IMR-90 (cell line): ENCODE data around the gene LPAR1. TPM values are rescaled to one million over a fixed set of nuclear protein-coding genes. Genes with fewer than 3 reads are reported as not detected.
A peak's percentile ranks its signal among the peaks of the same experiment; 100 is the strongest.

ENCODE experiments used
- ATAC-seq: fragments of 200-7000 bp; cut with Tn5 transposase; 2 replicates; pipeline ENCODE4 v1.9.1; 2020; ENCODE audit warnings: low read depth, mild to moderate bottlenecking, moderate library complexity
- BruUV-seq: library from RNA; stranded (reverse); fragments of 400-500 nt; replicated peaks from 2 replicates; lab custom pipeline; 2021; lab: Mats Ljungman, UMichigan
- CTCF ChIA-PET: fragments of 300-600 bp; formaldehyde crosslinking; extraction: SDS; loops from one replicate; lab custom pipeline; 2021; ENCODE audit warnings: antibody characterized with exemption; lab: Yijun Ruan, JAX
- POLR2A ChIA-PET: fragments of 300-600 bp; sonication (Branson Sonifier 250); formaldehyde crosslinking; loops from one replicate; lab custom pipeline; 2022; ENCODE audit warnings: antibody characterized with exemption; ENCODE audit not compliant: unreplicated experiment; lab: Charles Lee
- DNase-seq: peaks from one replicate; pipeline ENCODE4 v3.0.0; 2013
- H2AFZ ChIP-seq: replicated peaks from 2 replicates; pipeline ENCODE3; 2013; ENCODE audit warnings: low read length, mild to moderate bottlenecking; ENCODE audit not compliant: poor library complexity
- H2AK5ac ChIP-seq: 2 replicates; pipeline ENCODE4 v1.6.1; 2013; ENCODE audit warnings: low read depth, low read length, inconsistent platforms
- H2AK9ac ChIP-seq: replicated peaks from 2 replicates; pipeline ENCODE3; 2013; ENCODE audit warnings: mild to moderate bottlenecking, low read depth, low read length, moderate library complexity; ENCODE audit not compliant: poor library complexity
- H2BK120ac ChIP-seq: 2 replicates; pipeline ENCODE4 v1.6.1; 2013; ENCODE audit warnings: low read depth, low read length, inconsistent platforms
- H2BK15ac ChIP-seq: 3 replicates; pipeline ENCODE4 v1.6.1; 2013; ENCODE audit warnings: low read depth, low read length, inconsistent platforms
- H2BK20ac ChIP-seq: 2 replicates; pipeline ENCODE4 v1.6.1; 2013; ENCODE audit warnings: low read depth, mild to moderate bottlenecking, inconsistent platforms, low read length, moderate library complexity
- H2BK5ac ChIP-seq: 2 replicates; pipeline ENCODE4 v1.6.1; 2013; ENCODE audit warnings: mild to moderate bottlenecking, low read depth, low read length, inconsistent platforms; ENCODE audit not compliant: poor library complexity, severe bottlenecking
- H3K14ac ChIP-seq: replicated peaks from 2 replicates; pipeline ENCODE4 v1.6.1; 2013; ENCODE audit warnings: low read depth, low read length, inconsistent platforms
- H3K18ac ChIP-seq: 2 replicates; pipeline ENCODE4 v1.6.1; 2013; ENCODE audit warnings: low read depth, low read length, control low read depth
- H3K23ac ChIP-seq: 2 replicates; pipeline ENCODE4 v1.6.1; 2013; ENCODE audit warnings: low read depth, low read length, inconsistent platforms
- H3K27ac ChIP-seq: 2 replicates; pipeline ENCODE4 v1.5.1; 2013; ENCODE audit warnings: mild to moderate bottlenecking, control low read depth, low read length; ENCODE audit not compliant: insufficient read depth
- H3K27me3 ChIP-seq: 2 replicates; pipeline ENCODE4 v1.6.1; 2013; ENCODE audit warnings: low read length; ENCODE audit not compliant: control insufficient read depth, insufficient read depth
- H3K36me3 ChIP-seq: 2 replicates; pipeline ENCODE4 v1.6.1; 2013; ENCODE audit warnings: low read length, mixed read lengths; ENCODE audit not compliant: control insufficient read depth, insufficient read depth
- H3K4ac ChIP-seq: 2 replicates; pipeline ENCODE4 v1.6.1; 2013; ENCODE audit warnings: low read depth, low read length, inconsistent platforms
- H3K4me1 ChIP-seq: 2 replicates; pipeline ENCODE4 v1.6.1; 2013; ENCODE audit warnings: low read length, mixed read lengths; ENCODE audit not compliant: control insufficient read depth, insufficient read depth
- H3K4me2 ChIP-seq: 2 replicates; pipeline ENCODE4 v1.6.1; 2013; ENCODE audit warnings: low read depth, mild to moderate bottlenecking, control low read depth, low read length, moderate library complexity
- H3K4me3 ChIP-seq: 2 replicates; pipeline ENCODE4 v1.5.1; 2013; ENCODE audit warnings: low read depth, mild to moderate bottlenecking, control low read depth, low read length, moderate library complexity; ENCODE audit not compliant: insufficient read depth
- H3K56ac ChIP-seq: 2 replicates; pipeline ENCODE4 v1.6.1; 2013; ENCODE audit warnings: low read length, inconsistent platforms; ENCODE audit not compliant: insufficient read depth; ENCODE audit errors: extremely low read depth
- H3K79me1 ChIP-seq, 2 experiments: 2 replicates each; pipeline ENCODE4 v1.6.1; 2013; ENCODE audit warnings: low read length in 2 of 2, inconsistent platforms in 1 of 2, low read depth in 1 of 2
- H3K9ac ChIP-seq: 2 replicates; pipeline ENCODE4 v1.6.1; 2013; ENCODE audit warnings: low read depth, low read length, control low read depth
- H3K9me1 ChIP-seq: 2 replicates; pipeline ENCODE4 v1.6.1; 2013; ENCODE audit warnings: low read length, inconsistent platforms; ENCODE audit not compliant: insufficient read depth
- H3K9me3 ChIP-seq: 2 replicates; pipeline ENCODE4 v1.6.1; 2013; ENCODE audit warnings: low read length; ENCODE audit not compliant: control insufficient read depth, insufficient read depth
- H4K20me1 ChIP-seq: 2 replicates; pipeline ENCODE4 v1.6.1; 2013; ENCODE audit warnings: low read length, inconsistent platforms; ENCODE audit not compliant: insufficient read depth
- H4K5ac ChIP-seq: 2 replicates; pipeline ENCODE4 v1.6.1; 2013; ENCODE audit warnings: mild to moderate bottlenecking, low read depth, low read length, control low read depth
- H4K8ac ChIP-seq, 2 experiments: 2 replicates each; pipeline ENCODE4 v1.6.1; 2013; ENCODE audit warnings: low read depth in 2 of 2, low read length in 2 of 2, control low read depth in 1 of 2, inconsistent platforms in 1 of 2
- H4K91ac ChIP-seq: 2 replicates; pipeline ENCODE4 v1.6.1; 2013; ENCODE audit warnings: low read depth, low read length, inconsistent platforms; ENCODE audit not compliant: insufficient read depth
- BHLHE40 ChIP-seq: fragments of 150-350 bp; IDR thresholded peaks from 2 replicates; pipeline ENCODE4 v1.6.1; 2016; ENCODE audit warnings: mild to moderate bottlenecking, low read depth, low read length
- MAZ ChIP-seq: IDR thresholded peaks from 2 replicates; pipeline ENCODE4 v1.6.1; 2012; ENCODE audit warnings: low read depth, mild to moderate bottlenecking, low read length, improper control_type of control experiment, moderate library complexity, borderline replicate concordance
- MXI1 ChIP-seq: IDR thresholded peaks from 2 replicates; pipeline ENCODE4 v1.6.1; 2012; ENCODE audit warnings: low read depth, mild to moderate bottlenecking, low read length, moderate library complexity, borderline replicate concordance
- RAD21 ChIP-seq: IDR thresholded peaks from 2 replicates; pipeline ENCODE4 v1.6.1; 2012; ENCODE audit warnings: low read length, improper control_type of control experiment
- RCOR1 ChIP-seq: IDR thresholded peaks from 2 replicates; pipeline ENCODE4 v1.6.1; 2012; ENCODE audit warnings: mild to moderate bottlenecking, low read length, improper control_type of control experiment; ENCODE audit not compliant: insufficient replicate concordance
- SMC3 ChIP-seq: fragments of 150-350 bp; IDR thresholded peaks from 2 replicates; pipeline ENCODE4 v1.6.1; 2016; ENCODE audit warnings: low read depth, mild to moderate bottlenecking, antibody characterized with exemption, low read length, moderate library complexity
- WGBS, 2 experiments: methylation state at CpG; one replicate each; pipeline versions ENCODE4 v1.1.5 to v1.1.7; 2013; ENCODE audit warnings: missing lambda C conversion rate in 2 of 2; ENCODE audit not compliant: insufficient read length in 1 of 2; ENCODE audit errors: extremely low coverage in 2 of 2; 5-methylcytosine and 5-hydroxymethylcytosine counted together
- dilution Hi-C: fragments of 300-500 bp; cut with HindIII; formaldehyde crosslinking; loops from one replicate; pipeline ENCODE4 v1.14.3; 2018; ENCODE audit warnings: low sequenced_read_pairs; ENCODE audit not compliant: unreplicated experiment
- in situ Hi-C: fragments of 300-500 bp; cut with MboI; formaldehyde crosslinking; loops from 3 replicates; pipeline ENCODE4 v1.14.3; 2019; ENCODE audit warnings: low sequenced_read_pairs, inconsistent platforms, mixed read lengths
- intact Hi-C: fragments of 100-400 bp; cut with micrococcal nuclease; formaldehyde crosslinking; loops from 2 replicates; pipeline ENCODE4 v1.10.0; 2022
- polyA plus RNA-seq, 3 experiments: library from polyadenylated mRNA; depleted of rRNA; stranded (reverse); fragments of >200 nt; gene quantifications; 2 replicates each; pipeline ENCODE4 v1.2.3, GENCODE V29; 2012; ENCODE audit warnings: low replicate concordance in 1 of 3
- total RNA-seq: library from RNA; depleted of rRNA; stranded (reverse); fragments of >200 nt; gene quantifications from 2 replicates; pipeline ENCODE4 v1.2.3, GENCODE V29; 2012

Gene LPAR1
- total and polyA plus RNA-seq, 2 of the 4 experiments (the other 2 are of a cell fraction) = 171 to 315 TPM

DNA sequence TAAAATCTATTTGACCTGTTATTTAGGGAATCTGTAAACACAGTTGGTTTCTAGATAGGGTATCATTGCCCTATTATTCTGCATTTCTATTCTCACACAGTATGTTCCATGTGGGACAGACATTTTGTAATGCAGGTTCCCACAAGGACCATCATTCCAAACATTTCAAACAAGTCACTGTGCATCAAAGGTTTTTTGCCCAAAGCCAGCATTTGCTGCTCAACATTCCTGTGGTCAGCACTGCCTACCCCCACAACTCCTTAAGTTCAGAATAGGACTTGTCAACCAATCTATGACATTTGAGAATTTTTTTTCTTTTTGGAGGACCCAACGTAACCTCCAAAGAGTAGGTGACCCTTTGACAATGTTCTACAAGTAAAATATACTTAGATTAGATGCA, 95.7 kb downstream of the LPAR1 start:
- BruUV-seq = no TSS peak
- dilution Hi-C loops (no loop called here), in situ Hi-C loops (no loop called here), intact Hi-C loops (no loop called here)
- H3K9ac ChIP-seq = no peak overlapping the region
- no peak for TF ChIP-seq MXI1
- TF ChIP-seq SMC3 = no peak
- no peak for TF ChIP-seq MAZ
- no peak for TF ChIP-seq RAD21
- TF ChIP-seq RCOR1 = no peak
- no peak for TF ChIP-seq BHLHE40
- H2BK5ac ChIP-seq = peak overlapping the region; percentile 71
- no peak overlapping the region for H2BK120ac ChIP-seq
- peaks cover 50 to 61% of the 10 kb centered on the region in 2 experiments for H3K79me1 ChIP-seq
- H3K4me3 ChIP-seq = no peak overlapping the region
- H2BK20ac ChIP-seq = no peak overlapping the region
- no peak overlapping the region for H2BK15ac ChIP-seq
- H3K9me3 ChIP-seq = no peaks in the 10 kb centered on the region
- peaks cover 37% of the 10 kb centered on the region for H3K36me3 ChIP-seq
- no peak overlapping the region for H3K14ac ChIP-seq
- DNase-seq = peak; percentile 65
- H3K56ac ChIP-seq = no peak overlapping the region
- H3K27me3 ChIP-seq = no peaks in the 10 kb centered on the region
- no peak overlapping the region; the same call in 1 of the 2 replicates for H3K4ac ChIP-seq
- H4K5ac ChIP-seq = no peak overlapping the region
- no peak overlapping the region for H4K91ac ChIP-seq
- peak; percentile 56 for ATAC-seq
- H3K4me2 ChIP-seq = peak overlapping the region; percentile 5; the same call in 1 of the 2 replicates
- peaks cover 22% of the 10 kb centered on the region; the same call in 1 of the 2 replicates for H4K20me1 ChIP-seq
- H3K4me1 ChIP-seq = peaks cover 15% of the 10 kb centered on the region
- peaks cover 15% of the 10 kb centered on the region; the same call in 1 of the 2 replicates for H3K9me1 ChIP-seq
- H4K8ac ChIP-seq = no peak overlapping the region
- no peak overlapping the region for H2AFZ ChIP-seq
- ChIA-PET POLR2A (no interaction called here), CTCF (no interaction called here)
- no peak overlapping the region for H3K23ac ChIP-seq
- WGBS, 2 experiments = no CpG with 5 or more reads among the region's 1 CpG
- no peak overlapping the region for H3K27ac ChIP-seq
- H2AK9ac ChIP-seq = no peak overlapping the region
- no peak overlapping the region for H2AK5ac ChIP-seq
- H3K18ac ChIP-seq = no peak overlapping the region
